NCI-H1436 (cell line): ENCODE data around the gene KRT15.

Experiments used
- DNase-seq: peaks from one replicate; lab custom pipeline; 2025; lab: John Stamatoyannopoulos, UW

The KRT15 gene

DNA sequence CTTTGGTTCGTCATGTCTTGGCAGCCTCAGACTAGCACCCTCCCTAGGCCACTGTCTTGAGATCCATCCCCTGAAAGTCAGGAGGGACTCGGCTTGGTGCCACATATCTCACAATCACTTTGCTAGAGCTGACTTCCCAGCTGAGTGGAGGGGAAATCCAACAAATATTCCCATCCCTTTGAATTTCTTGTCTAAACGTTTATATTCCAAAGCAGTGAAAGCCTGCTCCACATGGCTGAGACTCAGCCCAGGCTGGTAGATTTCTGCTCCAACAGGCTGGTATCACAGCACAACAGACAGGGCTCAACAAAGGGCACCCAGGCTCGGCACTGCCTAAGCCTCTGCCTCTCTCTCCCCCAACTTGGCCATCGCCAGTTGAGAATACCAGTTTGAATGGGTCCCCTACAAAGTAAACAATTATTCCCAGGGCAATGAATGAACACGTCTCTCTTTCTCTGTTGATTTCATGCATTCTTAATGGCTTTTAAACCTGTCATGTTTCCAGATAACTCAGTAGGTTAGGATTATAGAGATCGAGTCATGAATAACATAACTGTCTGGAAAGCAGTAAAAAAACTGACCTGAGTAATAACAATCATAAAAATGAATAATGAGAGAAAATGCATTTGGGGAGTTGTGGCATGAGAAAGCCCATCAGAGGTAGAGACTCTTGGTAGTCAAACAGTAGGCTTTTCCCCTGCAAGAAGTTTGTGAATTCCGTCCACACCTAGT, 14.3 kb downstream of the KRT15 start:
- DNase-seq, result no peak

GRCh38 chr17:41503202-41503601, 15.5 kb downstream of the KRT15 start:
- no peak for DNase-seq

- no peak for DNase-seq
Measured at GRCh38 chr17:41500131-41500911, 18.4 kb downstream of the KRT15 start.

- DNase-seq, result no peak
Measured at GRCh38 chr17:41499714-41500113, 19.0 kb downstream of the KRT15 start.

DNA sequence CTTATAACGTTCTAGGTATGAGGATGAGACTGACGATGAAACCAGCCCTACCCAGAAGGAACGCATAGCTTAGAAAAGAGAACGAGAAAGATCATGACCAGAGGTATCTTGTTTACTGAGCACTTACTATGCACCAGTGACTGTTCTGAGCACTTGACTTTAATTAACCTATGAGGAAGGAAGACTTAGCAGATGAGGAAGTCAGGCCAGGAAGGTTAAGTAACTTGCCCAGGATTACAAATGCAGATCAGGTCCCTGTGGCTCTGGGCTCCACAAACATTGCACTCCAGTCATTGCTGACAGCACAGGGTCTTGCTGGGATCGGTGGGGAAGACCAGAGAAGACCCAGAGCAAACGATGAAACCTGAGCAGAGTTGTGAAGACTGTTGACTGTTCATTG, 20.4 kb downstream of the KRT15 start:
- no peak for DNase-seq

- DNase-seq, result peak; percentile 91
Measured at GRCh38 chr17:41496803-41497484, 21.7 kb downstream of the KRT15 start.

GRCh38 chr17:41494524-41494923, 24.2 kb downstream of the KRT15 start:
- DNase-seq, result no peak

DNA sequence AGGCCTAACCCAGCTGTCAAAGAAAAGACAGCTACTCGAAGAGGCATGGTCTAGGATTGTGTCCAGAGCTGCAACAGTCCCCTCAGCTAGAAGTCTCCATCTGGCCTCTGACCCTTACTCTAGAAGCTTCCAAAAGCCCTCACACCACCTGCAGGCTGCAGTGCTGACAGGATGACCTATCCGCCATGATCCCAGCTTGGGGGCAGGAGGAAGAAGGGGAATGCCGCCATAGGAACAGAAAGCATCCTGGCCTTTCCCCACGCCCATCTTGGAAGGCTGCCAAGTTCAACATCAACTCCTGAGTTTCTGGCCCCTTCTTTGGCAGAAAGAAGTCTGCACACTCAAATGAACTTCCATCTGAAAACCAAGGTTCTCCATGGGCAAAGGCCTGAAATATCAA, 25.9 kb downstream of the KRT15 start:
- peak; percentile 10 for DNase-seq

GRCh38 chr17:41492351-41492750, 26.3 kb downstream of the KRT15 start:
- DNase-seq, result no peak

DNA sequence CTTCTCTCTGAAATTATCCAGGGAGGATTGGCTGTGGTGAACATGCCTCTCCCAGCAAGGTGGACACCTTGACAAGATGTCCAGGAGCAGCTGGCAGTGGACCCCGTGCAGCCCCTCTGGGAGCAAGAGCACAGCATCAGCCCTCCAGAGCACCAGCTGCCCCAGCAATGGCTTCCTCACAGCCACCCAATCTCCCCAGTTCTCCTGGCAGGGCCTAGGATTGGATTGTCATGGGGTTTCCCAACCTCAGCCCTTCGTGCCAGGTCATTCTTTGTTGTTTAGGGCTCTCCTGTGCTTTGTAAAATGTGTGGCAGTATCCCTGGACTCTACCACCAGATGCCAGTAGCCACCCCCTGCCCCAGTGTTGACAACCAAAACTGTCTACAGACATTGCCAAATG, 27.2 kb downstream of the KRT15 start:
- DNase-seq, result no peak

DNA sequence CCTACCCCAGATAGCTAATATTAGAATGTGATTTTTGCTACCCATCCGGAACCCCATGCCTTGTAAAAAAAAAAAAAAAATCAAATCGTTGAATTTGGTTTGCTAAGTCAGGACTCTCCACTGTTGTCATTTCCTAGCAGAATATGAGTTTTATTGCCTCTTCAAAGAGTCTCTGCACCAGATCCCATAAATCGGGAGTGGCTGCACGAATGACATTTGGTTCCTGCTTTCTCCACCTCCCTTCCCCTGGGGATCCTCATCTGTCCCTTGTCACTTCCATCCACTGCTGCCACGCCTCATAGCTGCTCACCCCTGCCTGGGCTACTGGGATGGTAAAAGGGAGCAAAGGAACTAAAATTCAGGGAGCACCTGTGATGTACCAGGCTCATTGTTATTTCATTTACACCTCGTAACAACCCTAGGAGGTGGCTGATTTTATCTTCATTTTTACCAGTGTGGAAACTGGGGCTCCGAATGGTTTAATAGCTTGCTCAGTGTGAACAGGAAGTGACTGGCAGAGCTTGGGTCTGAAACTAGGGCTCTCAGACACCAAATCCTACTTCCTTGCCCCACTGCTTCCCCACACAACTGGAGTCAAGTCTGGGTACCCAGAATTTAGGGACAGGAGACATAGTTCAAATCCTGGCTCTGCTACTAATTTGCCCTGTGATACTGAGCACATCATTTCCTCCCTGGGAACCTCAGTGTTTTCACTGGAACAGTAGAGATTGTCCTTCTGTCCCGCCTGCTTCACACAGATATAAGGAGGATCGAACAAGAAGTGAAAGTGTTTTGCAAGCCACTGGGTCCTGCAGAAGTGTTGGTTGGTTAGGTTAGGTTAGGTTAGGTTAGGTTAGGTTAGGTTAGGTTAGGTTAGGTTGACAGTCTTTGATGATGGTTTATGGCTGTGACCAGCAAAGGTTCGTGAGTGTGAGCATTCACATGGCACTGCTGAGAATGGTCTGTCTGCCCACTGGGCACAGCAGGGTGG, 28.4 kb downstream of the KRT15 start:
- DNase-seq, result no peak

DNA sequence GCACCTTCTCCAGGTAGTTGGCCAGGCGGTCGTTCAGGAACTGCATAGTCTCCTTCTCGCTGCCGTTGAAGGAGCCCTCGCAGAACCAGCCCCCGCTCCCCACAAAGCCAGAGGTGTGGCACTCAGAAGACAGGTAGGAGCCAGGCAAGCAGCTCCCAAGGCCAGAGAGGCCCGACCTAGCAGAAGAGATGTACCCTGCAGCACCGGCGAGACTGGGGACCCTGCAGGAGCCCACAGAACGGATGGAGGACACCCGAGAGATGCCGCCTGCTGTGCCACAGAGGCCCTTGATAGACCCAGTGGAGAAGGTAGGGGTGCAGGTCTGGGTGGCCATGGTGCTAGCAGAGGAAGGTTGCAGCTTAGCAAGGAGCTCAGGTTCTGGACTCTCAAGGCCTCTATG, 29.2 kb downstream of the KRT15 start, which contains the start of gene KRT36:
Gene KRT36, minus strand, starts transcription at position 380 of the 400 bp plus-strand sequence. Its CDS starts 46 bp downstream, at position 334.
- DNase-seq, result no peak

- DNase-seq, result no peak
Measured at GRCh38 chr17:41486809-41487530, 31.7 kb downstream of the KRT15 start.

DNA sequence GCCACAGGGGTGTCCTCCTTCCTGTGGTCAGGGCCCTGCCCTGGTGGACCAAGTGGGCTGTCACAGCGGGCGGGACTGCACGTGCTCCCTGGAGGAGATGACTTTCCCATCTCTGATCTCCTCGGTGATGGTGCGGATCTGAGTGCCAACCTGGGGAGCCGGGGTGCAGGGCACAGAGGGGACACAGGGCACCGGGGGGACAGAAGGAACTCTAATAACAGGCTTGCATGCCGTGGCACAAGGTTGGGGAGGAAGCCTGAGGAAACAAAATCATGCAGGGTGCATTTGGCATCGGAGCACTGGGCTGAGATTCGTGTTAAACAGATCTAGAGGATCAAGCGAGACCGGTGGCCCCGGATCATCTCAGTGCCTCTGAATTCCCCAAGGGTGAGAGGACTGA, 32.4 kb downstream of the KRT15 start:
- no peak for DNase-seq

GRCh38 chr17:41484920-41485904, 33.5 kb downstream of the KRT15 start:
- DNase-seq, result no peak

DNA sequence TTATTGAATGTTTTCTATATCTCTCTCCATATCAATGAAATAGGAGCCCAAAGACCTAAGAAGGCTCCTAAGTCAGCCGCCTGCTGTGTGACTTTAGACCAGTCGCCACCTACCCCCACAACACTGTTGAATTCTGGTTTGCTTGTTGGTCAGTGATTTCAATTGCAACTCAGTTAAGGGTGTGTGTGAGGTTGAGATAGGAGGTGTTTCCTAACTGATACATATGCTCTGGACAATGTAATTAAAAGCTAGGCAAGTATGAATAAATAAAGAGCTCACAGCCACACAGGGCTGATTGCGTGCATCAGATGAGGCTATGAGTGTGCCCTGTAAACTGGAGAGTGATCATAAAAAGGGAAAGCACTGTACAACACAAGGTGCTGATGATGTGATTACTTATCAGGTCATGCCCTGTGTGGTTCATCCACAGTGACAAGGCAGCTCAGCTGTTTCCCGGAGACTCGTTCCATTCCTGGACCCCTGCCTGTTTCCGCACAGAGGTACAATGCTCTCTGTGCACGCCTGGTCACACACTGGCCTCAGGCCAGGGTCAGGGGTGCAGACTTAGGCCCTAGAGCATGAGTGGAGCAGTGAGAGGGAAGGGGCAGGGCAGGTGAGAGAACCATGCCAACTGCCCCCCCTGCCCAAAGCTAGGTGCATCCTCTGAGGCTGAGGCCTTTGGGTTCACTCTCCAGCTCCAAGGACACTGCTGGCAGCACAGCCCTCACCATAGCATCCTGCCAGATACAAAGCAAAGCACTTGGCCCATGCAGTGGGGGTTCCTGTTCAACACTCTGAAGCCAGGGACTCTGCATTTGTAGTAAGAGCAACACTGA, 34.5 kb downstream of the KRT15 start:
- DNase-seq, result no peak

DNA sequence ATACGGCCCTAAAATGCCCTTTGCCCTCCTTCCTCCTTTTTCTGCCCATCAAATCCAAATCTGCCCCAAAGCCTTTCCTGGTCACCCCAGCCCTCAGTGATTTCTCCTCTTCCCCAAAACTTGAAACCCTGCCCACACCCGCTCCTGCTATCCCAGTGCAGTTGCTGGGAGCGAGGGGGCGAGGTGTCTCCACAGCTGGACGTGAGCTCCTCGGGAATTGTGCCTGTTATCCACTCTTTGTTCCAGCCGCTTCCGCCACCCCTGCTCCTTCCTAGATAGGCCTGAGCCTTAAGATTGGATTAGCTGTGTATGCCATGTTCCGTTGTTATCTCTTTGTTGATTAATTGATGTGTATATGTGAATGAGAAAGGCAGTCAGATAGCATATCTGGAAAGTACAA, 35.2 kb downstream of the KRT15 start:
- no peak for DNase-seq

DNA sequence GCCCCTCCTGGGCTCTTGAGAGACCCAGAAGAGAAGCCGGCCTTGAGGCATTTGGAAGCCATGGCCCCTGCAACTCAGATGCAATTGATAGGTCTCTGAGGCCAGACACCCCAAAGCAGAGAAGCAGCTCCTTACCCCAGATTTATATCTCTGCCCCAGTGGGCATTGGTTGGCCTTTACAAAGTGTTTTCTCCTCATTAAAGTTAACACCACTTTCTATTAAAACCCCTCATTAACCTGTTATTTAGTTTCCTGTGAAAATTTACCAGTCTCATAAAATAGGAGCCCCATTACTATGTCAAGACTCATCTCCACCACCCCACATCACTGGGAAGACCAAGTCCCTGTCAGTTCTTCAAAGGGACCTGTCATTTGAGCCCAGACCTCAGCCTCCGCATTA, 37.7 kb downstream of the KRT15 start, which contains the start of gene KRT35:
Gene KRT35, minus strand, starts transcription at position 116 of the 400 bp plus-strand sequence. Its CDS starts 54 bp downstream, at position 62.
- no peak for DNase-seq

DNA sequence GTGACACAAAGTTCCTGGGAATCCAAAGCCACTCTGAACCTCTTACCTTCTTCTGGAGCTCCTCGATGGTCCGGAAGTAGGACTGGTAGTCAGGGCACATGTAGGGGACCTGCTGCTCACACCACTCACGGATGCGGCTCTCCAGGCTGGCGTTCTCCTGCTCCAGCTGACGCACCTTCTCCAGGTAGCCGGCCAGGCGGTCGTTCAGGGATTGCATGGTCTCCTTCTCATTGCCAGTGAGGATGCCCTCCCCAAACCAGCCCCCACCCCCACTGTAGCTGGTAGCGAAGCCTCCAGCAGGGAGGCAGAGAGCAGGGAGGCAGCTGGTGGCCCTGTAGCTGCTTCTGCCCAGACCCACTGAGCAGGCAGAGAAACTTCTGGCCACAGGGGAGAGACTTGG, 38.1 kb downstream of the KRT15 start:
- DNase-seq, result no peak
